Measurements from ENCODE around the gene PLS3. TPM values are rescaled to one million over a fixed set of nuclear protein-coding genes. Genes with fewer than 3 reads are reported as not detected.

Gene PLS3
- polyA plus RNA-seq, 1 experiment: 354 TPM

GRCh38 chrX:115531818-115532403, 29.1 kb upstream of the PLS3 start:
- POLR2A ChIA-PET: no interaction called here
- TF ChIP-seq, protein P1, sequence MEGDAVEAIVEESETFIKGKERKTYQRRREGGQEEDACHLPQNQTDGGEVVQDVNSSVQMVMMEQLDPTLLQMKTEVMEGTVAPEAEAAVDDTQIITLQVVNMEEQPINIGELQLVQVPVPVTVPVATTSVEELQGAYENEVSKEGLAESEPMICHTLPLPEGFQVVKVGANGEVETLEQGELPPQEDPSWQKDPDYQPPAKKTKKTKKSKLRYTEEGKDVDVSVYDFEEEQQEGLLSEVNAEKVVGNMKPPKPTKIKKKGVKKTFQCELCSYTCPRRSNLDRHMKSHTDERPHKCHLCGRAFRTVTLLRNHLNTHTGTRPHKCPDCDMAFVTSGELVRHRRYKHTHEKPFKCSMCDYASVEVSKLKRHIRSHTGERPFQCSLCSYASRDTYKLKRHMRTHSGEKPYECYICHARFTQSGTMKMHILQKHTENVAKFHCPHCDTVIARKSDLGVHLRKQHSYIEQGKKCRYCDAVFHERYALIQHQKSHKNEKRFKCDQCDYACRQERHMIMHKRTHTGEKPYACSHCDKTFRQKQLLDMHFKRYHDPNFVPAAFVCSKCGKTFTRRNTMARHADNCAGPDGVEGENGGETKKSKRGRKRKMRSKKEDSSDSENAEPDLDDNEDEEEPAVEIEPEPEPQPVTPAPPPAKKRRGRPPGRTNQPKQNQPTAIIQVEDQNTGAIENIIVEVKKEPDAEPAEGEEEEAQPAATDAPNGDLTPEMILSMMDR (IDR thresholded peaks at IDR 0.05; ENCODE audit: low read depth, low read length): no peak
- CTCF ChIA-PET: no interaction called here
- DNase-seq (ENCODE audit: low read depth, low spot score): no peak
- Histone ChIP-seq H3K27ac (ENCODE audit: low read depth, low read length) (no peak overlapping the region), H3K4me3 (ENCODE audit: low read depth, low read length) (no peak overlapping the region), H3K27me3 (ENCODE audit: control insufficient read depth, insufficient read depth, low read length) (no peaks in the 10 kb centered on the region), H3K9me3 (ENCODE audit: control insufficient read depth, insufficient read depth, low read length) (no peaks in the 10 kb centered on the region)

- ChIA-PET POLR2A (interaction anchor here (1.0 to 1.3 kb wide), 2 partner anchors 20 to 28 kb away, joined by 3 to 6 read pairs; partner anchors contain the start of gene PLS3), CTCF (no interaction called here)
- TF ChIP-seq, protein P1 (IDR thresholded peaks at IDR 0.05; ENCODE audit: low read depth, low read length): no peak
- no peaks in the 10 kb centered on the region for H3K27me3 ChIP-seq (ENCODE audit: control insufficient read depth, insufficient read depth, low read length)
- peak; percentile 4 for DNase-seq (ENCODE audit: low read depth, low spot score)
- H3K27ac ChIP-seq (ENCODE audit: low read depth, low read length): no peak overlapping the region
- no peaks in the 10 kb centered on the region for H3K9me3 ChIP-seq (ENCODE audit: control insufficient read depth, insufficient read depth, low read length)
- H3K4me3 ChIP-seq (ENCODE audit: low read depth, low read length): no peak overlapping the region
Measured at GRCh38 chrX:115533485-115533884, 27.5 kb upstream of the PLS3 start.

- CTCF ChIA-PET: no interaction called here
- TF ChIP-seq, protein P1 (IDR thresholded peaks at IDR 0.05; ENCODE audit: low read depth, low read length): no peak
- Histone ChIP-seq H3K9me3 (ENCODE audit: control insufficient read depth, insufficient read depth, low read length) (no peaks in the 10 kb centered on the region), H3K4me3 (ENCODE audit: low read depth, low read length) (no peak overlapping the region), H3K27ac (ENCODE audit: low read depth, low read length) (no peak overlapping the region), H3K27me3 (ENCODE audit: control insufficient read depth, insufficient read depth, low read length) (no peaks in the 10 kb centered on the region)
- no peak for DNase-seq (ENCODE audit: low read depth, low spot score)
- POLR2A ChIA-PET: interaction anchor here (1.0 kb wide), 1 partner anchor 19 kb away, joined by 3 read pairs; no protein-coding TSS in a partner anchor
Measured at GRCh38 chrX:115534383-115534782, 26.6 kb upstream of the PLS3 start.

- no peak for DNase-seq (ENCODE audit: low read depth, low spot score)
- ChIA-PET CTCF (no interaction called here), POLR2A (no interaction called here)
- H3K27ac ChIP-seq (ENCODE audit: low read depth, low read length): no peak overlapping the region
- TF ChIP-seq, protein P1 (IDR thresholded peaks at IDR 0.05; ENCODE audit: low read depth, low read length): no peak
- no peak overlapping the region for H3K4me3 ChIP-seq (ENCODE audit: low read depth, low read length)
- H3K9me3 ChIP-seq (ENCODE audit: control insufficient read depth, insufficient read depth, low read length): no peaks in the 10 kb centered on the region
- no peaks in the 10 kb centered on the region for H3K27me3 ChIP-seq (ENCODE audit: control insufficient read depth, insufficient read depth, low read length)
Measured at GRCh38 chrX:115535421-115535820, 25.6 kb upstream of the PLS3 start.

GRCh38 chrX:115535844-115536243, 25.1 kb upstream of the PLS3 start:
- Histone ChIP-seq H3K4me3 (ENCODE audit: low read depth, low read length) (no peak overlapping the region), H3K9me3 (ENCODE audit: control insufficient read depth, insufficient read depth, low read length) (no peaks in the 10 kb centered on the region), H3K27ac (ENCODE audit: low read depth, low read length) (no peak overlapping the region), H3K27me3 (ENCODE audit: control insufficient read depth, insufficient read depth, low read length) (no peaks in the 10 kb centered on the region)
- ChIA-PET POLR2A (no interaction called here), CTCF (no interaction called here)
- DNase-seq (ENCODE audit: low read depth, low spot score): no peak
- TF ChIP-seq, protein P1 (IDR thresholded peaks at IDR 0.05; ENCODE audit: low read depth, low read length): no peak

All from AG04450 (cell line).